Kasumi-1 (cell line): ENCODE data around the gene OLAH.
"Not testable (repeated sequence)": the region's sequence is repeated elsewhere in the genome, so short reads cannot be mapped to it uniquely, and the experiment has no call there.

Experiments
- DNase-seq, 2 experiments: peaks; one replicate each; lab custom pipeline; 2025; lab: John Stamatoyannopoulos, UW

Gene OLAH

DNA sequence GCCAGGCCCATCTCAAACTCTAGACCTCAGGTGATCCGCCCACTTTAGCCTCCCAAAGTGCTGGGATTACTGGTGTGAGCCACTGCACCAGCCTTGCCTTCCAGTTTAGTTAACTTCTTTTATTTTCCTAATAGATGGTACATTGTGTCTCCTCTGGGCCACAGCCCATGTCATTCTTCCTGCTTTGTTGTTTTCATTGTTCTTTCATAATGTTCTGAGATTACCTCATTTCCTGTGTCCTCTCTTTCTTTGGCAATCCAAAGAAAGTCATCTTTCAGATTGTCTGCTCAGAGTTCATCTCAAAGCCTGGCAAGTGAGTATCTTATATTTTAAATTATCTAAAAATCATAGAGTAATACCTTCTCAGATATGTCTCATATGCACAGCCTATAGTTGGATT is at the start of gene OLAH:
OLAH (plus strand) TSS at position 270 of the 400 bp plus-strand sequence. CDS start 3,346 bp downstream, outside the sequence.
- no peak for DNase-seq

DNA sequence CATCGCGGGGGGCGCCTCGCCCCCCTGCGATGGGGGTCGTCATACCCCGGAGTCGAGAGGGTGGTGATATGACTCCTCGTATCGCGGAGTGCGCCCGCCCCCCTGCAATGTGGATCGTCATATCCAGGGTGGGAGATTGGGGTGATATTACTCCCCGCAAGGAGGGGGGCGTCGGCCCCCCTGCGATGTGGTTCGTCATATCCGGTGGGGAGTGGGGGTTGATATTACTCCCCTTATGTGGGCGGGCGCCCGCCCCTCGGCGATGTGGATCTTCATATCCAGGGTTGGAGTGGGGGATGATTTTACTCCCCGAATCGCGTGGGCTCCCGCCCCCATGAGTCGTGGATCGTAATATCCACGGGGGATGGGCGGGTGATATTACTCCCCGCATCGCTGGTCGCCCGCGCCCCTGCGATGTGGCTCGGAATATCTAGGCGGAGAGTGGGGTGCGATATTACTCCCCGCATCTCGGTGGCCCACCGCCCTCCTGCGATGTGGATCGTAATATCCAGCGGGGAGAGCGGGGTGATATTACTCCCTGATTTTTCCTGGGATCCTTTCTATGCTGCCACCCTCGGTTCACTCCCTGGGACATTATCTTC is 47.7 kb upstream of the OLAH start:
- no peak for DNase-seq

DNA sequence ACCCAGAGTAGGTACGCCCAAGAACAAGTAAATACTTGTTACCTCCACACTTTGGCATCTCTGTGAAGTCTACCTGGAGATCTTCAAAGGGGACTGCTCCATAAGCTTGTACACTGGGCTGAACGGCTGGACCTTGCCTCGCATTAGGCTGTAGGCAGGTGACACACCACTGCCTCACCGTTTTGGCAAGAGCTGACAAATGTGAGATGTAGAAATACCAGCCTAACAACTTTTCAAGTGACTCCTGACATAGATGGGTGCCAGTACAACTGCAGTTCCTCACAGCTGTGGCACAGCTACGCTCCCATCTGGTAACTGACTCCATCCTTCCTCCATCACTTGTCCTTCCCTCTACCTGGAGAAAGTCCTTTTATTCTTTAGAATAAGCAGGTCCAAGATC is 30.2 kb upstream of the OLAH start:
- not testable (repeated sequence) for DNase-seq

DNA sequence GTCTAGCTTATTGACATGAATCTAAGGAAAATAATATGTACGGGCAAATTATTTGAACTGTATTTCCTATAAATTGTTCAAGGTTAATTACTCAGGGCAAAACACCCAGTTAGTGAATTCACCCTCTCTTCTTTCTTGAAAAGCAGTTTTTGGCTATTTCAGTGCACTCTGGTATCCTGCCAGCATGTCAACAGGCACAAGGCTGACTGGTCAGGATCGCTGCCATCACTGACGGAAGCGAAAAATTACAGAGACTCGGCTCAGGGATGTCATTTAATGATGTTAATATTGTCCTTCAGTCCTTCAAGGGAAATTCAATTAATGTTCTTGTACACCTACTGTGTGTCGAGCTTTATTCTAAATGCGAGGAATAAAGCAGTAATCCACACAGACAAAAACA is 28.3 kb upstream of the OLAH start:
- DNase-seq: no peak

DNA sequence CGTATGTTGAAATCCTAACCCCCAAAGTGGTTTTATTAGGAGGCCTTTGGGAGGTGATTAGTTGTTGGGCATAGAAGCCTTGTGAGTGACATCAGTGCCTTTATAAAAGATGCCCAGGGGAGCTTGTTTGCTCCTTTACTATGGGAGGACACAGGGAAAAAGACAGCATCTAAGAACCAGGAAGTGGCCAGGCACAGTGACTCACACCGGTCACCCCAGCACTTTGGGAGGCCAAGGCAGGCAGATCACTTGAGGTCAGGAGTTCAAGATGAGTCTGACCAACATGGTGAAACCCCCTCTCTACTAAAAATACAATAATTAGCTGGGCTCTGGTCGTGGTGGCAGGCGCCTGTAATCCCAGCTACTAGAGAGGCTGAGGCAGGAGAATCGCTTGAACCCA is 22.8 kb upstream of the OLAH start:
- not testable (repeated sequence) for DNase-seq

DNA sequence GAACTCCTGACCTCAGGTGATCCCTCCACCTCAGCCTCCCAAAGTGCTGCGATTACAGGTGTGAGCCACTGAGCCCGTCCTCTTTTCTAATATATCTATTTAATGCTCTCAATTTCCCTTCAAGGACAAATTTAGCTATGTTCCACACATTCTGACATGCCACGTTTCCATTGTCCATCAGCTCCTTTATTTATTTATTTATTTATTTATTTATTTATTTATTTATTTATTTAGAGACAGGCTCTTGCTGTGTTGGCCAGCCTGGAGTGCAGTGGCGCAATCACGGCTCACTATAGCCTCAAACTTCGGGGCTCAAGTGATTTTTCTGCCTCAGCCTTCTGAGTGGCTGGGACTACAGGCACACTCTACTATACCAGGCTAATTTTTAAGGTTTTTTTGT is 20.7 kb upstream of the OLAH start:
- not testable (repeated sequence) for DNase-seq

DNA sequence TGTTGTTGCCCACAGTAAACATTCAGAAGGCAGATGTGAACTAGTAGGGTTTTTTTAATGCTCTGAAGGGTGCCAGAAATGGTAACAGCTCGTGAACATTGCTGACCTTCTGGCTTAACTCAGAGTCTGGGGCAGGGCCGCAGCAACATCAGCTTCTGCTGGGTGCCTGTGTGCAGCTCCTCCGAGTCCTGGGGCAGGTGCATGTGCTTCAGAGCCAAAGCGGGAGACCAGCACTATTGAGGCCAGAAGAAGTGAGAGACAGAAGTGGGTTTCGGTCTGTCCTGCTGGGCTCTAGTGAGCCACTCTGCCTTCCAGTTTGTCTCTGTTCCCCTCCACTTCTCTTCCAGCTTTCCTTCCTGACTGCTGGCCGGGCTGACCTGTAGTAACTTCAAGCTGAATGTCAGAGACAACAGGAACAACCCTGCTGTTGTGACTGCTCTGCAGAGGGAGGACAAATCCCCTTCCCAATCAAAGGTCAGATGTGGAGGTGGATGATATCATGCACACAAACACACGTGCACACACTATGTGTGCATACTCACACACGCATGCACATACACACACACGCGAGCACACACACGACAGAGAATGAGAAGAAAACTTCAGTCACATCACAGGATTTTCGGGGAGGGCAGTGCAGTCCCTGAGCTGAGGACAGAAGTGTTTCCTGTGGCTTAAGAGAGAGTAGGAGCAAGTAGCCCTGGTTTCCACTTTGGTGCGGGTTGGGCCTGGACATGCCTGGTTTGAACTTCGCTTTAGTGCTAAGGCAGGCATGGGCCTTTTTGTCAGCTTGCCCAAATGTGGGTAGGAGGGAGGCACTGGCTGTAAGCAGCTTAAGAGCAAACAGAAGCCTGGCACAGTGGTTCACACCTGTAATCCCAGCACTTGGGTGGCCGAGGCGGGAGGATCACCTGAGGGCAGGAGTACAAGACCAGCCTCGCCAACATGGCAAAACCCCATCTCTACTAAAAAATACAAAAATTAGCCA is 19.4 kb upstream of the OLAH start:
- DNase-seq: not testable (repeated sequence)

DNA sequence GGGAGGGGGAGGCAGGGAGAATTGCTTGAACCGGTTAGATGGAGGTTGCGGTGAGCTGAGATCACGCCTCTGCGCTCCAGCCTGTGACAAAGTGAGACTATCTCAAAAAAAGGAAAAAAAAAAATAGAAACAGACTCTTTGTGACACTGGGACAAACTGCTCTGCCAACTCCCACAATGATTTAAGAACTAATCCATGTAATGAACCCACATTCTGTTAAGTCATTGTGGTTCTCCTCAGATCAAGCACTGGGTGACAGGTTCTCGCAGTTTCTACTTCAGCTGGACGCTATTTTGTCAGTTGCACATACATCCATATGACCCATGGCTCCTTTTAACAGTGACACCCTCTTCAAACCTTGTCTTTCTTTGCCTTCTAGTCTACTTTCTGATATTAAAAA is 18.7 kb upstream of the OLAH start:
- DNase-seq: not testable (repeated sequence)

DNA sequence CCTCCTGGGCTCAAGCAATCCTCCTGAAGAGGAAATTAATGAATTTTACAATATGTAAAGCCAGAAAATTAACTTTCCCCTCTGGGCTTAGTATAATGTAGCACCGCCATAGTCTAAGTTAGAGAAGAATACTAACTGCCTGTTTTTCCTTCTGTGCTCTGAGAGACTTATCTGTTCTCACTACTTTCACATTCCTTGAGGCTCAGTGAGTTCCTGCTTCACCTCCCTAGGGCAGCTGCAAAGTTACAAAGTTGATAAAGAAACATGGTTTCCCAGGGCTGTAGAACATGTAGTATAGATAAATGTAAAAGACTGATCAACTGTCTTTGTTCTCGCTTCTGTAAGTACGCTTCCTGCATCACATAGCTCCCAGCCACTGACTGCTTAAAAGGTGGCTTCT is 16.0 kb upstream of the OLAH start:
- no peak for DNase-seq

DNA sequence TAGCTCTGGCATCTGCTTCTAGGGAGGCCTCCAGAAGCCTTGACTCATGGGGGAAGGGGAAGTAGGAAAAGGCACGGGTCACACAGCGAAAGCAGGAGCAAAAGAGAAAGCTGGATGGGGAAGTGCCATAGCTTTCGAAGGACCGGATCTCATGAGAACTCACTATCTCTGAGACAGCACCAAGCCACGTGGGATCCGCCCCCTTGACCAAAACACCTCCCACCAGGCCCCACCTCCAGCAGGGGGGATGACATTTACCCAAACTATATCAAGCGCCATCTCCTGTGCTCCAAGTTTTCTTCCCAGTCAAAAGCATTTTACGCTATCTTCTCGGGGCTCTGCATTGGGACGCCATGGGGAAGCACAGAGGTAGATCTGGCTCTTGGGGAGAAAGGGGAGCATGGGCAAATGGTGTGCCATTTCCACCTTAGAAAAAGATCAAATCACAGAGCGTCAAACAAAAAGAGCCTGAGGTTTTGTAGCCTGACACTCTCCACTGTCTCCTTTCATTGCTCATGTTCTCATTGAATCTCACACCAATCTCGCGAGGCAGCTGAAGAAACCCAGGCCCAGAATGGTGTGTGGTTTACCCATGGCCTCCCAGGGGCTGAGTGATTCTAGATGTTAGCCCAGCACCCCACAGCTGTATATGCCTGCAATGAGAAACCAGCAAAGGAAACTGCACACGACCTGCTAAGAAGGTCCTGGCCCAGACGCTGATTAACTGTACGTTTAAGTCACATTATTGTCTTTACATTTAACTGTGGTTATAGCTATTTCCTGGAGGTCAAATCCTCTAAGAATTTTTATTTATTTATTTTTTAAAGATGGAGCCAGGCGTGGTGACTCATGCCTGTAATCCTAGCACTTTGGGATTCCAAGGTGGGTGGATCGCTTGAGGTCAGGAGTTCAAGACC is 8.1 kb upstream of the OLAH start:
- peak; percentile 41 to 56 for DNase-seq

DNA sequence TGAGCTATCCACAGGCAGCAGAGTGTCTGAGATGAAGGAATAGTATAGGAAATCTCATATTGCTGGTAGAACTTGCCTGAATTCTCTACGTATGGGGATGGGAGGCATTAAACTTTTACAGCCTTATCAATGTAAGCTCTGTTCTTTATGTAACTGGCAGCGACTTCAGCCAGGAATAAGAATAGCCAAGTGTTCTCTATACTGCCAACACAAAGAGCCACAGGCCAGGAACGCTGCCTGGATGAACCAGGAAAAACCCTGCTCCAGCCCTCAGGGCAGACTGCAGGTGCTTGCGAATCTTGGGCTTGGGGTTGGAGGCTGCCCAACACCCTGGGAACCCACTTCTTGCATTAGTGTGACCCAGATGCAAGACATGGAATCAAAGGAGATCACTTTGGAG is 6.1 kb upstream of the OLAH start:
- DNase-seq: no peak

DNA sequence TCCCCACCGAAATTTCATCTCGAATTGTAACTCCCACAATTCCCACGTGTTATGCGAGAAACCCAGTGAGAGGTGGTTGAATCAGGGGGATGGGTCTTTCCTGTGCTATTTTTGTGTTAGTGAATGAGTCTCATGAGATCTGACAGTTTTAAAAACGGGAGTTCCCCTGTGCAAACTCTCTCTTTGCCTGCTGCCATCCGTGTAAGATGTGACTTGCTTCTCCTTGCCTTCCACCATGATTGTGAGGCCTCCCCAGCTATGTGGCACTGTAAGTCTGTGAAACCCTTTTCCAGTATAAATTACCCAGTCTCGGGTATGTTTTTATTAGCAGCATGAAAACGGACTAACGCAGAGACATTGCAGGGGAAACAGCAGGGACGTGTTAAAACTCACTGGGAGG is 5.3 kb upstream of the OLAH start:
- DNase-seq: no peak

DNA sequence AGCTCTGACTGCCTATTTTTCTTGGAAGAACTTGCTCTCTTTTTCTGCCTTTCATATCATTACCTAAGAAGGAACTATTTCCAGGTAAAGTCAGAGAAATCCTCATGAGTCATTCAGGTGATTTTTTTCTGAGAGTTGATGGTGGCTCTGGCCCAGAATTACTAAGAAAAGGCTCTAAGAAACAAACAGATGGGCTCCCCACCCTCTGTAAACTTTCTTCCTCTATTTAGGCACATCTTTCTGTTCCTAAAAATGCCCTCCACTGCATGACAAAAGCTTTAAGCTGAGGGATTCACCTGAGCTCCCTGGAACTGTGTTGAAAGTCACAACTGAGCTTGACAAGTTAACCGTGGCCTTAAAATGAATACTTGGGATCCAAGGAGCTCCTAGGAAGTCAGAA is 1.6 kb downstream of the OLAH start:
- no peak for DNase-seq

DNA sequence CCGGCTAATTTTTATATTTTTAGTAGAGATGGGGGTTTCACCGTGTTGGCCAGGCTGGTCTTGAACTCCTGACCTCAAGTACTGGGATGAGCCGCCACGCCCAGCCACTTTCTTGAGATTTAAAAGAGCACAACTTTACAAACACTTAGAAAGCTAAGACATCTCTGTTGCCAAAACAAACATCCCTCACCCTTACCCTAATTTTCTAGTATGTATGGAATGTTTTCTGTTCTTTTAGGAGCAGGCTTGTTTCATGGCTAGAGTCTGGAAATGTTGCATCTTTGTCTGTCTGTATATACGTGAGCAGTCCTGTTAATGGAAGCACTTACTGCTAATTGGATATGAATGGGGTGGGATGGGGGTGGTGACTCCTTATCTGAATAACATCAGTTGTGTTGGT is 2.9 kb downstream of the OLAH start:
- no peak for DNase-seq

DNA sequence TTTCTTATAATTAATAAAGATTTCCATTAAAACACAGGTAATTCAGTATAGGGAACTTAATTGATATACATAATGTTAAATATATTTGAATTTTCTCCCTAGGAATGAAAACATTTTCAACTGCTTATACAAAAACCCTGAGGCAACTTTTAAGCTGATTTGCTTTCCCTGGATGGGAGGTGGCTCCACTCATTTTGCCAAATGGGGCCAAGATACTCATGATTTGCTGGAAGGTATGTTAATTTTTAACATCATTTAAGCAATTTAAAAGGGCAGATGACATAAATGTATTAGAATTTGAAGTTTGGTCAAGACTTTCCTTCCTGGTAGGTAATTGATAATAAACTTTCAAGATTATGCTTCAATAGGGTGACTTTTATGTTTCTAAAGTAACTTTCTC is 5.8 kb downstream of the OLAH start:
- no peak for DNase-seq

DNA sequence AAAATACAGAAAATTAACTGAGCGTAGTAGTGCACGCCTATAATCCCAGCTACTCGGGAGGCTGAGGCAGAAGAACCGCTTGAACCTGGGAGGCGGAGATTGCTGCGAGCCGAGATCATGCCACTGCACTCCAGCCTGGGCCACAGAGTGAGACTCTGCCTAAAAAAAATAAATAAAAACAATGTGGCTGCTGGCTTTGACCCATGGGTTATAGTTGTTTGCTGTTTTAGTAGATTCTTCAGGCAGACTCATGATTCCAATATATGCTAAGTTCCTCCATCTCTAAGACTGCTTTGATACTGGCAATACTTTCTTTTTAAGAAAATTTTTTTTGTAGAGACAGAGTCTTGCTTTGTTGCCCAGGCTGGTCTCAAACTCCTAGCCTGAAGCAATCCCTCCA is 8.4 kb downstream of the OLAH start:
- DNase-seq: no peak

DNA sequence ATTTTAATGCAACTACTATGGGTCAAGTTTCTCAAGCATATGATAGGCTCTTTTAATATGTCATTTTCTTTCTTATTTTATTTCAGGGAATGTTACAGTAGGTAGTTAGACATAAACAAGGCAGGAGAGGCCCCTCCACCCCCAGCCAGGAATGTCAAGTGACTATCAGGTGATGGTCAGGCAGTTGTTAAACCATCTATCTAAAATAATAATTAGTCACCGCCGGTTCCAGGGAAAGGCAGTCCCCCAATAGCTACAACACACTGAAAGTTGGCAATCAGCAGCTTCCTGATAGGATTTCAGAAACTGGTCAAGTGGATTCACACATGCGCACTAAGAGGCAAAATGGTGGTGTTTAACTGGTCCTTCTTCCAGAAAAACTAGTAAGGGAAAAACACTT is 9.3 kb downstream of the OLAH start:
- no peak for DNase-seq

DNA sequence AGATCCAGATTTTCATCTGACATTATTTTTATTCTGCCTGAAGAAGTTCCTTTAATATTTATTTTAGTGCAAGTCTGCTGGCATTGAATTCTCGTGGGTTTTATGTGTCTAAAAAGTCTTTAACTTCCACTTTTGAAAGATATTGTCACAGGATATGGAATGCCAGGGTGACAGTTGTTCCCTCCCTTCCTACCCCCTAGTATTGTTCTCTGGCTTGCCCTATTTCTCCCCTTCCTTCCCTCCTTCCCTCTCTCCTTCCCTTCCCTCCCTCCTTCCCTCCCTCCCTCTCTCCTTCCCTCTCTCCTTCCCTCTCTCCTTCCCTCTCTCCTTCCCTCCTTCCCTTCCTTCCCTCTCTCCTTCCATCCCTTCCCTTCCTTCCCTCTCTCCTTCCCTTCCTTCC is 14.9 kb downstream of the OLAH start:
- no peak for DNase-seq

DNA sequence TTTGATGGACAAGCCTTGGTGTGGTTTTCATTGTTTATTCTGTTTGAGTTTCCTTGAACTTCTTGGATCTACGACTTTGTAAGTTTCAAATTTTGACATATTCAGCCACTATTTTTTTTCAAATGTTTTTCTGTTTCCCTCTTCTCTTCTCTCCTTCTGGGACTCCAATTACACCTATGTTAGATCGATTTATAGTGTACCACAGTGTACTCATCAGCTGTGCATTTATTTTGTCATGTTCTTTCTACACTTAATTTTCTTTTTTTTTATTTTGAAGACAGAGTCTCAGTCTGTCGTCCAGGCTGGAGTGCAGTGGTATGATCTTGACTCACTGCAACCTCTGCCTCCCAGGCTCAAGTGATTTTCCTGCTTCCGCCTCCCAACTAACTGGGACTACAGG is 16.2 kb downstream of the OLAH start:
- no peak for DNase-seq

DNA sequence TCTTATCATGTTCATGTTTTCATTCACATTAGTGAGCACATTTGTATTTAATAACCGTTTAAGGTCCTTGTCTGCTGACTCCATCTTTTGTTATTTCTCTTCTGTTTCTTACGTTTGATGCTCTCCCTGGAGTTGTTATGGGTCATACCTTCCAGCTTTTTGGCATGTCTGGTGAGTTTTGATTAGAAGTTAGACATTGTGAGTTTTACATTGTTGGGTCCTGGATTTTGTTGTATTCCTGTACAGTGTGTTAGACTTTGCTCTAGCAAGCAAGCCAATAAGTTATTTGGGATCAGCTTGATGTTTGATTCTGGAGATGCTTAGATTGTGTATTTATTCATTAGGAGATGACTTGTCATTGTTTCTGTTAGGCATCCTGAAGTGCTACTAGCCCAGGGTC is 16.9 kb downstream of the OLAH start:
- no peak for DNase-seq

DNA sequence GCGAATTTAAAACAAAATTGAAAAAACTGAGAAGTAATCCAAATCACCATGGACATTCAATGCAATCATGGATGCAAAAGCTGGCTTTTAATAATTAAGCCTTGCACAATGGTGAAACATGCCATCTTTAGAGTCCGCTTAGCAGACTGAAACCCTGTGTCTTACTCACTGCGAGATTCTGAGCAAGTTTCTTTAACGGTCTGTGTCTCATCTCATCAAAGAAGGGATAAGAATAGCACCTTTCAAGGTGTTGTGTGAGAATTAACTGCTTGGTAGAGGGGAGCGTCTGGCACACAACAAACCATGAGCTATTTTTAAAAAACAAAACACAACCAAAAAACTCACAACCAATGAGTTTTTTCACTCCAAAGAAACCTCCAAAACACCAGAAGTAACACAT is 23.4 kb downstream of the OLAH start:
- no peak for DNase-seq

DNA sequence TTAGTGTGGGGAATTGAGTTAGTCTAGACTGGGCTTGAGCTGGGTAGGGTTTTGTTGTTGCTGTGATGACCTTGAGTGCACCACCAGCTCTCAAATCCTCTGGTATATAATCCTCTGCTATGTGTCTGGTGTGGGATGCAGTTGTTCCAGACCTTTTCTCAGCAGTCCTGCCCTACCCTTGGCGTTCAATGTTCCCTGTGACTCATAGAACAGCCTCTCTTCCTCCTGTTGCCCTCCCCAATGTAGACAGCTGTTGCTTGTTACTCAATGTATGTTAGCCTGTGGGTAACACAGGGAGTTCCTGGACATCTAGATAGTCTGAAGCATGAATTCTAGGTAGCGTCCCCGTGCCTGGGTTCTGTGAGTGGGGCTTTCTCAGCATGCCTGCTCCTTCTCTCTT is 25.1 kb downstream of the OLAH start:
- no peak for DNase-seq
